ENCODE measurements around the gene ZNF77. TPM values are rescaled to one million over a fixed set of nuclear protein-coding genes. Genes with fewer than 3 reads are reported as not detected.

Gene ZNF77
- total RNA-seq, 1 donor = 5.8 TPM

GRCh38 chr19:2888731-2889224 is 56.0 kb downstream of the ZNF77 start:
- Histone ChIP-seq H3K9me3 (ENCODE audit: low read depth, low read length) (no peaks in the 10 kb centered on the region), H2AFZ (ENCODE audit: low read length) (peak overlapping the region; percentile 51), H3K79me2 (ENCODE audit: insufficient read depth, low read length) (no peaks in the 10 kb centered on the region), H3K4me1 (ENCODE audit: insufficient read depth, low read length) (no peaks in the 10 kb centered on the region), H3K36me3 (ENCODE audit: insufficient read depth, low read length) (no peaks in the 10 kb centered on the region), H3K27ac (ENCODE audit: low read depth, low read length) (no peak overlapping the region), H3K27me3 (ENCODE audit: insufficient read depth, low read length) (no peaks in the 10 kb centered on the region), H4K20me1 (ENCODE audit: insufficient read depth, low read length) (no peaks in the 10 kb centered on the region), H3K4me2 (ENCODE audit: insufficient read depth, low read length) (no peak overlapping the region), H3K4me3 (ENCODE audit: insufficient read depth, low read length) (peak overlapping the region; percentile 16)
- TF ChIP-seq CTCF (IDR thresholded peaks at IDR 0.05; ENCODE audit: extremely low read depth, low read depth, low read length) = no peak
- no peak for DNase-seq (ENCODE audit: insufficient read length, low spot score, missing footprints)

DNA sequence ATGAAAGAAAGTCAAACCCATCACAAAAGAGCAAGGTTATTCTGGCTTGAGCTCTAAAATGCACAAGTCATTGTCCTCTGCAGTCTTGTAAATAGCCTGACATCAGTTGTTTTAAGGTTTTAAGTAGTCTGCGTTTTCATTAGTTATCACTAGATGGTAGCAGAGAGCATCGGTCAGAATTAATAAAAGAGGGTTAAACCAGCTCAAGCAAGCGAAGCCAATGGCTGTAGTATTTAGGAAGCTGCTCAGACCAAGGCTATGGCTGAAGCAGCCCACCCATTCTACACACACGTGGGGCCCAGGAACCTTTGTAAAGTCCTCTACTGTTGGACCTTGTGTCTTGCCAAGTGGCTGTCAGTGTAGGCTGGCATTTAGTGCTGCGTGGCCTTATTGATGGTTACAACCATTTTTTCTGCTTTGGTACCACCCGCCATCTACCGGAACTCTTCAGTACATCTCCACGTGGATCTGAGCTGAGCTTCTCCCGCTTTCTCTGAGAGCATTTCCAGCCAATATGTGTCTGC is 57.3 kb downstream of the ZNF77 start:
- peak; percentile 59 for TF ChIP-seq CTCF (IDR thresholded peaks at IDR 0.05; ENCODE audit: extremely low read depth, low read depth, low read length)
- no peaks in the 10 kb centered on the region for H3K36me3 ChIP-seq (ENCODE audit: insufficient read depth, low read length)
- H3K4me1 ChIP-seq (ENCODE audit: insufficient read depth, low read length) = no peaks in the 10 kb centered on the region
- H3K4me2 ChIP-seq (ENCODE audit: insufficient read depth, low read length) = peak overlapping the region; percentile 61
- no peaks in the 10 kb centered on the region for H3K9me3 ChIP-seq (ENCODE audit: low read depth, low read length)
- no peak overlapping the region for H3K27ac ChIP-seq (ENCODE audit: low read depth, low read length)
- H3K4me3 ChIP-seq (ENCODE audit: insufficient read depth, low read length) = peak overlapping the region; percentile 36
- H2AFZ ChIP-seq (ENCODE audit: low read length) = peak overlapping the region; percentile 86
- DNase-seq (ENCODE audit: insufficient read length, low spot score, missing footprints) = peak; percentile 96
- no peaks in the 10 kb centered on the region for H3K27me3 ChIP-seq (ENCODE audit: insufficient read depth, low read length)
- H4K20me1 ChIP-seq (ENCODE audit: insufficient read depth, low read length) = no peaks in the 10 kb centered on the region
- no peaks in the 10 kb centered on the region for H3K79me2 ChIP-seq (ENCODE audit: insufficient read depth, low read length)

DNA sequence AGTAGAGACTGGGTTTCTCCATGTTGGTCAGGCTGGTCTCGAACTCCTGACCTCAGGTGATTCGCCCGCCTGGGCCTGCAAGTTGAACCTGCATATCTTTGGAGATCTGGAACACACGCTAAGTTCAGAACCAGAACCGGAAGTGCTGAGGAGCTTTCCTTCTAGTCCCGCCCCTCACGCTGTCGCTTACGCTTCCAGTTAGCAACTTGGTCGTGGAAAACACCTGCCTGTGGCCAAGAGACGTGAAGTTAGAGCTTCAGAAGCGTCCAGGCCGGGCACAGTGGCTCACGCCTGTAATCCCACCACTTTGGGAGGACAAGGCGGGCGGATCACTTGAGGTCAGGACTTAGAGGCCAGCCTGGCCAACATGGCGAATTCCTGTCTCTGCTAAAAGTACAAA is 59.0 kb downstream of the ZNF77 start:
- no peak overlapping the region for H3K4me2 ChIP-seq (ENCODE audit: insufficient read depth, low read length)
- TF ChIP-seq CTCF (IDR thresholded peaks at IDR 0.05; ENCODE audit: extremely low read depth, low read depth, low read length) = no peak

GRCh38 chr19:2883686-2884439 is 60.9 kb downstream of the ZNF77 start:
- H3K4me2 ChIP-seq (ENCODE audit: insufficient read depth, low read length) = no peak overlapping the region
- no peak overlapping the region for H3K27ac ChIP-seq (ENCODE audit: low read depth, low read length)
- no peaks in the 10 kb centered on the region for H3K4me1 ChIP-seq (ENCODE audit: insufficient read depth, low read length)
- DNase-seq (ENCODE audit: insufficient read length, low spot score, missing footprints) = peak; percentile 44
- no peaks in the 10 kb centered on the region for H3K79me2 ChIP-seq (ENCODE audit: insufficient read depth, low read length)
- TF ChIP-seq CTCF (IDR thresholded peaks at IDR 0.05; ENCODE audit: extremely low read depth, low read depth, low read length) = no peak
- no peaks in the 10 kb centered on the region for H4K20me1 ChIP-seq (ENCODE audit: insufficient read depth, low read length)
- H3K4me3 ChIP-seq (ENCODE audit: insufficient read depth, low read length) = no peak overlapping the region
- no peaks in the 10 kb centered on the region for H3K9me3 ChIP-seq (ENCODE audit: low read depth, low read length)
- H3K27me3 ChIP-seq (ENCODE audit: insufficient read depth, low read length) = no peaks in the 10 kb centered on the region
- no peak overlapping the region for H2AFZ ChIP-seq (ENCODE audit: low read length)
- H3K36me3 ChIP-seq (ENCODE audit: insufficient read depth, low read length) = no peaks in the 10 kb centered on the region

More for the DNA sequence above, 59.0 kb downstream of the ZNF77 start:
- Histone ChIP-seq H3K4me3 (ENCODE audit: insufficient read depth, low read length) (no peak overlapping the region), H3K4me1 (ENCODE audit: insufficient read depth, low read length) (no peaks in the 10 kb centered on the region), H4K20me1 (ENCODE audit: insufficient read depth, low read length) (no peaks in the 10 kb centered on the region), H2AFZ (ENCODE audit: low read length) (no peak overlapping the region), H3K36me3 (ENCODE audit: insufficient read depth, low read length) (no peaks in the 10 kb centered on the region), H3K27me3 (ENCODE audit: insufficient read depth, low read length) (no peaks in the 10 kb centered on the region), H3K27ac (ENCODE audit: low read depth, low read length) (no peak overlapping the region), H3K9me3 (ENCODE audit: low read depth, low read length) (no peaks in the 10 kb centered on the region), H3K79me2 (ENCODE audit: insufficient read depth, low read length) (no peaks in the 10 kb centered on the region)
- no peak for DNase-seq (ENCODE audit: insufficient read length, low spot score, missing footprints)
